K562 (cell line): ENCODE measurements around the gene PAM. TPM values are rescaled to one million over a fixed set of nuclear protein-coding genes. Genes with fewer than 3 reads are reported as not detected.

Experiments
- BRD9 ChIP-seq: fragments of 450-650 bp; IDR thresholded peaks from 2 replicates; pipeline ENCODE4 v1.6.1; 2018; ENCODE audit warnings: low read depth; ENCODE audit not compliant: partially characterized antibody
- CTCF ChIP-seq, 3 experiments: IDR thresholded peaks in 2 of 3; conservative IDR thresholded peaks in 1 of 3; 2 replicates each; pipeline ENCODE4 v1.5.1; 2011 to 2012; ENCODE audit warnings: low read length in 3 of 3, mild to moderate bottlenecking in 3 of 3, control low read depth in 2 of 3, improper control_type of control experiment in 1 of 3, inconsistent platforms in 1 of 3, low read depth in 1 of 3, mixed read lengths in 1 of 3, moderate library complexity in 1 of 3; ENCODE audit not compliant: insufficient read depth in 2 of 3
- EP300 ChIP-seq: IDR thresholded peaks from 2 replicates; pipeline ENCODE4 v1.6.1; 2012; ENCODE audit warnings: low read length, improper control_type of control experiment
- POLR3G ChIP-seq: IDR thresholded peaks from 2 replicates; pipeline ENCODE4 v1.6.1; 2011; ENCODE audit not compliant: insufficient read length, insufficient replicate concordance; ENCODE audit errors: extremely low read depth
- TEAD4 ChIP-seq, 2 experiments: sonication (generic) in 1 of 2; formaldehyde crosslinking in 1 of 2; IDR thresholded peaks; 2 replicates each; pipeline versions ENCODE4 v1.6.1 to v1.8.0; 2012 to 2022; ENCODE audit warnings: borderline replicate concordance in 1 of 2, inconsistent platforms in 1 of 2, low read length in 1 of 2, mild to moderate bottlenecking in 1 of 2, missing genetic modification reagents in 1 of 2
- ZC3H8 ChIP-seq: fragments of 450-650 bp; IDR thresholded peaks from 2 replicates; pipeline ENCODE4 v1.6.1; 2017
- ZKSCAN3 ChIP-seq: fragments of 250-450 bp; sonication (Bioruptor Pico); IDR thresholded peaks from 2 replicates; pipeline ENCODE4 v1.4.0; 2020
- ZNF277 ChIP-seq: fragments of 250-450 bp; sonication (Bioruptor Pico); IDR thresholded peaks from 2 replicates; pipeline ENCODE4 v1.8.0; 2022; ENCODE audit warnings: inconsistent platforms, mild to moderate bottlenecking, moderate library complexity, borderline replicate concordance
- ZNF347 ChIP-seq: fragments of 450-650 bp; formaldehyde crosslinking; IDR thresholded peaks from 2 replicates; pipeline ENCODE4 v1.4.0; 2020; ENCODE audit warnings: low read depth, mild to moderate bottlenecking, moderate library complexity
- ZNF384 ChIP-seq: IDR thresholded peaks from 2 replicates; pipeline ENCODE4 v1.6.1; 2012; ENCODE audit warnings: low read depth, low read length, improper control_type of control experiment
- polyA plus RNA-seq, 8 experiments: library from polyadenylated mRNA; depleted of rRNA in 4 of 8; stranded (reverse) in 5 of 8; unstranded in 3 of 8; fragments of >200 nt; fragmentation: Nextera tagmentation in 2 of 8; fragmentation: Illumina TruSeq in 1 of 8; extraction: Ambion mirVana in 2 of 8; extraction: Trizol in 1 of 8; gene quantifications; 2 replicates each; pipeline versions ENCODE4 v1.2.1 to v1.2.3, GENCODE V29; 2011 to 2014; ENCODE audit warnings: inconsistent platforms in 1 of 8, missing spikeins in 1 of 8
- total RNA-seq, 7 experiments: library from RNA; depleted of rRNA in 6 of 7; stranded (reverse); fragments of >200 nt in 6 of 7; fragmentation: Illumina TruSeq in 2 of 7; extraction: Trizol in 2 of 7; gene quantifications; 2 replicates each; pipeline versions ENCODE4 v1.2.1 to v1.2.3, GENCODE V29; 2011 to 2021; ENCODE audit warnings: low replicate concordance in 1 of 7
- TF ChIP-seq, protein P1 (sequence below): fragments of 250-450 bp; sonication (Bioruptor Pico); IDR thresholded peaks from 2 replicates; pipeline ENCODE4 v1.6.1; 2021; ENCODE audit warnings: mild to moderate bottlenecking

Gene PAM
- total and polyA plus RNA-seq, 9 of the 15 experiments (the other 6 are each of a cell fraction or from before 2014, with no cell fraction given) = 0.39 to 3.1 (median 0.77) TPM

- TF ChIP-seq ZNF384 (no peak), ZKSCAN3 (CRISPR knock-in tag) (no peak), POLR3G (no peak), TEAD4 (IDR thresholded peaks at IDR 0.05; ENCODE audit: low read length) (no peak), TEAD4 (CRISPR knock-in tag; IDR thresholded peaks at IDR 0.05; ENCODE audit: borderline replicate concordance) (no peak), ZNF277 (CRISPR knock-in tag) (no peak), ZNF347 (CRISPR knock-in tag) (no peak), CTCF (IDR thresholded peaks at IDR 0.05 in 2 of 3, conservative IDR thresholded peaks at IDR 0.05 in 1 of 3; ENCODE audit: insufficient read depth in 2 of 3, low read depth in 1 of 3, low read length in 3 of 3) (no peak), ZC3H8 (no peak), BRD9 (no peak), EP300 (no peak)
- TF ChIP-seq, protein P1, sequence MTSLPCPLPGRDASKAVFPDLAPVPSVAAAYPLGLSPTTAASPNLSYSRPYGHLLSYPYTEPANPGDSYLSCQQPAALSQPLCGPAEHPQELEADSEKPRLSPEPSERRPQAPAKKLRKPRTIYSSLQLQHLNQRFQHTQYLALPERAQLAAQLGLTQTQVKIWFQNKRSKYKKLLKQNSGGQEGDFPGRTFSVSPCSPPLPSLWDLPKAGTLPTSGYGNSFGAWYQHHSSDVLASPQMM = no peak
These were observed 214.5 kb downstream of the PAM start (continued) for GRCh38 chr5:102969641-102970040.
